Adrenal gland (tissue), 12 donors: ENCODE data around the gene LRRC4. TPM values are rescaled to one million over a fixed set of nuclear protein-coding genes. Genes with fewer than 3 reads are reported as not detected.

Experiments used
- DNase-seq, 7 donors: peaks; one replicate each; pipeline ENCODE4 v3.0.0-alpha.2; 2019 to 2020
- H3K27ac ChIP-seq, 5 donors: fragments of 200-600 bp; sonication (generic) in 4 of 5; 1 replicate in 3 of 5; 2 replicates in 2 of 5; pipeline versions ENCODE4 v1.5.1 to v1.8.0; 2016 to 2020; ENCODE audit warnings: mild to moderate bottlenecking in 1 of 5
- H3K27me3 ChIP-seq: fragments of 200-600 bp; 2 replicates; pipeline ENCODE4 v1.8.0; 2021
- H3K36me3 ChIP-seq, 2 donors: fragments of 200-600 bp; replicated peaks in 1 of 2; 1 replicate in 1 of 2; 2 replicates in 1 of 2; pipeline versions ENCODE4 v1.5.1 to v1.8.0; 2018 to 2022
- H3K4me1 ChIP-seq, 2 donors: fragments of 200-600 bp; replicated peaks in 1 of 2; 1 replicate in 1 of 2; 2 replicates in 1 of 2; pipeline versions ENCODE4 v1.5.1 to v1.8.0; 2018 to 2021
- H3K4me3 ChIP-seq, 4 donors: fragments of 200-600 bp; sonication (generic) in 3 of 4; one replicate each; pipeline ENCODE4 v1.5.1; 2016 to 2018
- H3K9me3 ChIP-seq, 3 donors: fragments of 200-600 bp; sonication (generic) in 1 of 3; replicated peaks in 1 of 3; 1 replicate in 2 of 3; 2 replicates in 1 of 3; pipeline versions ENCODE4 v1.5.1 to v1.8.0; 2016 to 2021
- POLR2A ChIP-seq, 2 donors: fragments of 450-650 bp; IDR thresholded peaks; one replicate each; pipeline ENCODE4 v1.6.1; 2017; ENCODE audit warnings: antibody characterized with exemption in 2 of 2, mild to moderate bottlenecking in 2 of 2, moderate library complexity in 1 of 2
- WGBS, 4 donors: extraction: QIAGEN DNeasy Blood & Tissue Kit in 2 of 4; methylation state at CpG; one replicate each; pipeline versions ENCODE4 v1.1.5 to v1.1.7; 2013 to 2017; 5-methylcytosine and 5-hydroxymethylcytosine counted together
- intact Hi-C, 2 donors: fragments of 100-400 bp; cut with DNase I; formaldehyde crosslinking; loops; one replicate each; pipeline versions ENCODE4 v1.14.1 to v1.15.0; 2022 to 2023
- polyA plus RNA-seq, 3 donors: library from polyadenylated mRNA; stranded (reverse); fragments of 200-250 nt in 2 of 3; fragments of 350-450 nt in 1 of 3; fragmentation: Illumina TruSeq in 1 of 3; extraction: RNeasy Lipid Tissue Mini Kit (QIAGEN cat#74804) in 1 of 3; gene quantifications; one replicate each; pipeline ENCODE4 v1.2.3, GENCODE V29; 2013 to 2014
- total RNA-seq, 9 donors: library from RNA; depleted of rRNA in 4 of 9; stranded (reverse); fragments of >200 nt in 4 of 9; fragments of 120-200 nt in 1 of 9; fragmentation: NEBNext Ultra II Directional in 1 of 9; extraction: Animal tissue kit (Norgen Biotek cat#: 25700) in 1 of 9; gene quantifications; one replicate each; pipeline versions ENCODE4 v1.1.0 to v1.2.4, GENCODE V29; 2013 to 2023
- TF ChIP-seq, protein P1 (sequence below), 6 experiments: fragments of 450-650 bp in 4 of 6; fragments of 200-600 bp in 2 of 6; sonication (generic) in 1 of 6; IDR thresholded peaks; 1 replicate in 5 of 6; 2 replicates in 1 of 6; pipeline versions ENCODE4 v1.5.1 to v1.8.0; 2016 to 2021; ENCODE audit warnings: antibody characterized with exemption in 6 of 6, mild to moderate bottlenecking in 2 of 6, moderate library complexity in 1 of 6
- donor health status: healthy with polysubstance abuse.
- donor health status: Bipolar disorder and iron deficiency.
- donor health status: DM: yes; HTN: yes; CAD: no.
- donor health status: DM: no; HTN: no; CAD: no.
- donor health status: DM: no; HTN: no; CAD: no.
- donor health status: DM: yes; HTN: yes; CAD: no.

LRRC4 gene
- total and polyA plus RNA-seq, 12 donors, result 2.2 to 23.7 (median 8.4) TPM

DNA sequence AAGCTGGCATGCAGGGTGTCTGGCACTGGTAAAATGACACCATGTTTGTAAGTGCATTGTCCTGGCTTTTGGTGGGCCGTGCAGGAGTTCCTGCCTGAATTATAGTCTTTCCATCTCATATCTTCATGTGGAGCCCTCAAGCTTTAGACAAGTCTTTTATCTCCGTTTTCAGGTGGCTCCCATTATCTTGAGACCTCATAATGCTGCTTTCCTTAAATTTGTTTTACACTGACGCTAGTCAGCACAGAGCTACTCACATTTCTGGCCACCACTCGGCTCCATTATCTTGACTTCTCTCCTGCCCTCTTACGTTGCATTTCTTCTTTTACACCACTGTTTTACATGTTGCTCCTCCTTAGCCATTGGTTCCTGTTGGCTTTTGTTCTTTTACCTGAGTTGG lies 37.2 kb downstream of the LRRC4 start:
- DNase-seq, result no peak
- Histone ChIP-seq H3K4me1 (peaks cover 22 to 23% of the 10 kb centered on the region in 2 donors), H3K27ac (peak overlapping the region in 1 of 5 donors; percentile 73), H3K36me3 (no peaks in the 10 kb centered on the region), H3K4me3 (no peak overlapping the region), H3K9me3 (no peaks in the 10 kb centered on the region), H3K27me3 (no peaks in the 10 kb centered on the region)
- TF ChIP-seq, protein P1, sequence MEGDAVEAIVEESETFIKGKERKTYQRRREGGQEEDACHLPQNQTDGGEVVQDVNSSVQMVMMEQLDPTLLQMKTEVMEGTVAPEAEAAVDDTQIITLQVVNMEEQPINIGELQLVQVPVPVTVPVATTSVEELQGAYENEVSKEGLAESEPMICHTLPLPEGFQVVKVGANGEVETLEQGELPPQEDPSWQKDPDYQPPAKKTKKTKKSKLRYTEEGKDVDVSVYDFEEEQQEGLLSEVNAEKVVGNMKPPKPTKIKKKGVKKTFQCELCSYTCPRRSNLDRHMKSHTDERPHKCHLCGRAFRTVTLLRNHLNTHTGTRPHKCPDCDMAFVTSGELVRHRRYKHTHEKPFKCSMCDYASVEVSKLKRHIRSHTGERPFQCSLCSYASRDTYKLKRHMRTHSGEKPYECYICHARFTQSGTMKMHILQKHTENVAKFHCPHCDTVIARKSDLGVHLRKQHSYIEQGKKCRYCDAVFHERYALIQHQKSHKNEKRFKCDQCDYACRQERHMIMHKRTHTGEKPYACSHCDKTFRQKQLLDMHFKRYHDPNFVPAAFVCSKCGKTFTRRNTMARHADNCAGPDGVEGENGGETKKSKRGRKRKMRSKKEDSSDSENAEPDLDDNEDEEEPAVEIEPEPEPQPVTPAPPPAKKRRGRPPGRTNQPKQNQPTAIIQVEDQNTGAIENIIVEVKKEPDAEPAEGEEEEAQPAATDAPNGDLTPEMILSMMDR (IDR thresholded peaks at IDR 0.05), result no peak
- TF ChIP-seq POLR2A (IDR thresholded peaks at IDR 0.05), result no peak
- intact Hi-C loops, result no loop called here
- WGBS, 4 donors, result 95% methylated on average over 5 of the region's 5 CpGs

DNA sequence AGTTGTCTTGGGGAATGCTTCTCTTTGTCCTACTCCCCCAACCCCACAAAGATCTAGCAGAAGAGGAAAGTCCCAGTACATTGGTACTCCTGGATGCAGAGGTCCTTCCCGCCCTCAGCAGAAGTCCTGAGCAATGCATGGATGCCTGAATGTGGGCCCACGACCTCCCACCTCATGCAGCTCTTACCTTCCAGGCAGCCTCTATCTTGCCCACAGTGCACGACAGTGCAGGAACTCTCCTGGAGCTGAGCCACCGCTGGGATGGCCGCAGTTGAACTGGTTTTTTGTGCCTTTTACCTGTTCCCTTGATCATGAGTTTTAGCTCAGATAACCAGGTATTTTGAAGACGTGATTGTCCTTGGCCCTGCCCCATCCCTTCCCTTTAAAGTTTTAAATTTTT lies 37.9 kb downstream of the LRRC4 start:
- peaks cover 22 to 23% of the 10 kb centered on the region in 2 donors for H3K4me1 ChIP-seq
- TF ChIP-seq POLR2A (IDR thresholded peaks at IDR 0.05), result no peak
- TF ChIP-seq, protein P1 (IDR thresholded peaks at IDR 0.05), result no peak
- no peaks in the 10 kb centered on the region for H3K9me3 ChIP-seq
- H3K4me3 ChIP-seq, result no peak overlapping the region
- DNase-seq, result no peak
- H3K36me3 ChIP-seq, result no peaks in the 10 kb centered on the region
- 91 to 92% (median 91%) methylated on average over 6 of the region's 6 CpGs for WGBS, 4 donors
- intact Hi-C loops, result no loop called here
- H3K27ac ChIP-seq, result no peak overlapping the region
- H3K27me3 ChIP-seq, result no peaks in the 10 kb centered on the region

- DNase-seq, result no peak
- Histone ChIP-seq H3K27me3 (no peaks in the 10 kb centered on the region), H3K9me3 (no peaks in the 10 kb centered on the region), H3K36me3 (no peaks in the 10 kb centered on the region), H3K27ac (no peak overlapping the region), H3K4me3 (no peak overlapping the region), H3K4me1 (no peaks in the 10 kb centered on the region)
- intact Hi-C loops, result no loop called here
- TF ChIP-seq POLR2A (IDR thresholded peaks at IDR 0.05), result no peak
- TF ChIP-seq, protein P1 (IDR thresholded peaks at IDR 0.05), result no peak
- WGBS, 4 donors, result 20 to 59% (median 54%) methylated on average over 1 of the region's 1 CpG
These were observed 42.5 kb downstream of the LRRC4 start for GRCh38 chr7:127988751-127989150.

DNA sequence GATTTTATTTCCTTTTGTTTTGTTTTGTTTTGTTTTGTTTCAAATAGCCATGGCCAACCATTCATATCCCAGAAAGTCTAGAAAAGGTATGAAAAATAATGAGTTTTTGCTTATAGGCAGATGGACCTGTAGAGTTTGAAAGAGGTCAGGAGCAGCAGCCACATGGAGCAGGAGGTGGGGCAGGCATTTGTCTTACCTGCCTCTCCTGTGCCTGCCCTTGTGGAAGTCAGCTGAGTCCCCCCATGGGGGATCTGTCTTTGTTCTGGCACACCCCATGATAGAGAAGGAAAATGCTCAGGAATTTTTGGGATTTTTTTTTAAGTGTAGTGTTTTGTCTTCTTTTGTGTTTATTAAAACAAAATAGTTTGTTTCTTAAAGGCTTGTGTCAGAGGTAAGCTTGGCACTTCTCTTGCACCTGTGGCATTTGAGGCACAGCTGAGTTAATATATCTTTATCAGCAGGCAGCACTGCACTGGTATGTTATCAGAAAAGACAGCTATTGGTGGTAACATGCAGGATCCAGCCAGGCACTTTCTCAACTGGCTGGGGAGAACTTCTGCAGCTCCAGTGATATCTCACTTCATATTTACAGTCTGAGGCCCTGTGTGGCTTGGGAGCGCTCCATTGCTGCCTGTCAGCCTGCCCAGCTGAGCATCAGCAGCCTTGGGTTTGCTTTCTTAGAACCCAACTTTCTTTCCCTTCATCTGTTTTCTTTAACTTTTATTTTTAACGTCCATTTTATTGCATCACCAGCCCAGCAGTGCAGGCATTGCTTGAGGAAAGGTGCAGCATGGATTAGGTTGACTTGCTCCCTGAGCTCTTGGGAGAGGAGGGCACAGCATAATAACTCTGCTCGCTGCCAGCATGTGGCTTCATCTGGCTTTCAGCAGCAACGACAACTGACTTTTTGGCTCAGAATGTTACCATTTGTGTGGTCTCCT lies 44.4 kb downstream of the LRRC4 start:
- H3K36me3 ChIP-seq, result no peaks in the 10 kb centered on the region
- intact Hi-C loops, result no loop called here
- H3K9me3 ChIP-seq, result no peaks in the 10 kb centered on the region
- H3K27me3 ChIP-seq, result no peaks in the 10 kb centered on the region
- 71 to 78% (median 74%) methylated on average over 4 of the region's 4 CpGs for WGBS, 4 donors
- H3K4me1 ChIP-seq, result no peaks in the 10 kb centered on the region
- no peak for TF ChIP-seq POLR2A (IDR thresholded peaks at IDR 0.05)
- TF ChIP-seq, protein P1 (IDR thresholded peaks at IDR 0.05), result no peak
- no peak overlapping the region for H3K4me3 ChIP-seq
- no peak for DNase-seq
- H3K27ac ChIP-seq, result no peak overlapping the region
